DOHH2 (cell line): ENCODE results near the gene IRS2.

Experiments
- H3F3A ChIP-seq: fragments of 200-600 bp; sonication (generic), shearing (Covaris generic); 2 replicates; pipeline ENCODE4 v1.6.0; 2016; ENCODE audit warnings: antibody characterized with exemption, mild to moderate bottlenecking; ENCODE audit not compliant: control insufficient read depth, insufficient read depth
- H3K27ac ChIP-seq: fragments of 200-600 bp; sonication (generic); 2 replicates; pipeline ENCODE4 v1.5.1; 2014; ENCODE audit warnings: low read depth, mild to moderate bottlenecking, low read length, moderate library complexity
- H3K27me3 ChIP-seq: fragments of 200-600 bp; sonication (generic); 2 replicates; pipeline ENCODE4 v1.6.1; 2014; ENCODE audit warnings: mild to moderate bottlenecking, low read length, mixed read lengths; ENCODE audit not compliant: control insufficient read depth
- H3K36me3 ChIP-seq: fragments of 200-600 bp; sonication (generic); 2 replicates; pipeline ENCODE4 v1.6.1; 2014; ENCODE audit warnings: mild to moderate bottlenecking, low read length, moderate library complexity, mixed read lengths; ENCODE audit not compliant: control insufficient read depth
- H3K4me1 ChIP-seq: fragments of 200-600 bp; sonication (generic); 2 replicates; pipeline ENCODE4 v1.6.1; 2014; ENCODE audit warnings: mild to moderate bottlenecking, low read length, mixed read lengths; ENCODE audit not compliant: control insufficient read depth
- H3K4me2 ChIP-seq: fragments of 200-600 bp; sonication (generic); 2 replicates; pipeline ENCODE4 v1.6.0; 2014; ENCODE audit warnings: mild to moderate bottlenecking, low read length, moderate library complexity
- H3K4me3 ChIP-seq: fragments of 200-600 bp; sonication (generic); 2 replicates; pipeline ENCODE4 v1.5.1; 2014; ENCODE audit warnings: mild to moderate bottlenecking, low read length, mixed read lengths
- H3K79me2 ChIP-seq: fragments of 200-600 bp; sonication (generic); 2 replicates; pipeline ENCODE4 v1.6.1; 2014; ENCODE audit warnings: mild to moderate bottlenecking, low read length, mixed read lengths; ENCODE audit not compliant: control insufficient read depth
- H3K9me2 ChIP-seq: fragments of 200-600 bp; sonication (generic); replicated peaks from 2 replicates; pipeline ENCODE4 v1.6.1; 2014; ENCODE audit warnings: mild to moderate bottlenecking, low read length, mixed read lengths; ENCODE audit not compliant: control insufficient read depth
- H3K9me3 ChIP-seq: fragments of 200-600 bp; sonication (generic); 2 replicates; pipeline ENCODE4 v1.6.1; 2014; ENCODE audit warnings: antibody characterized with exemption, low read length, mixed read lengths; ENCODE audit not compliant: control insufficient read depth, insufficient read depth
- H4K20me1 ChIP-seq: fragments of 200-600 bp; sonication (generic); 2 replicates; pipeline ENCODE4 v1.6.0; 2014; ENCODE audit warnings: low read depth, mild to moderate bottlenecking, antibody characterized with exemption, low read length, moderate library complexity; ENCODE audit not compliant: control insufficient read depth, insufficient read depth
- CTCF ChIP-seq: fragments of 200-600 bp; sonication (generic); IDR thresholded peaks from one replicate; pipeline ENCODE4 v1.5.1; 2014; ENCODE audit warnings: antibody characterized with exemption, mild to moderate bottlenecking, low read depth, low read length; ENCODE audit not compliant: poor library complexity, severe bottlenecking
- EZH2phosphoT487 ChIP-seq: fragments of 200-600 bp; sonication (generic); IDR thresholded peaks from 2 replicates; pipeline ENCODE4 v1.6.1; 2017; ENCODE audit warnings: borderline replicate concordance, mild to moderate bottlenecking, antibody characterized with exemption, low read length, moderate library complexity, mixed read lengths

Gene IRS2

DNA sequence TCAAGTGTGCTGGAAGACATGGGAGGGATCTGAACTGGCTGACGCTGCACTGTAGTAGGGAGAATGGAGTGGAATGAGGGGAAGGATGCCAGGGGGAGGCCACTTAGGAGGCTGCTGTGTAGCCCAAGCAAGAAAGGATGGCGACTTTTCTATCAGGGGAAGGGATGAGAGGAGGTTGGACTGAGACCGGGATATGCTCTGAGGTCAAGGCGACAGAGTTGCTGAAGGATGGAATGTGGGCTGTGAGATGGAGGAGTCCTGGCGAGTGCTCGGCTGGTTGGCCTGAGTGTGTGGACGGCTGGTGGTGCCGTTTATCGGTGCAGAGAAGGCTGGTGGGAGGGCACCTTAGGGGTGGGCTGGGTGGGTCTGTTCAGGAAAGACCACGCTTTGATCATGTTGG is 45.7 kb downstream of the IRS2 start:
- H3K27ac ChIP-seq = no peak overlapping the region
- H3K9me2 ChIP-seq = no peaks in the 10 kb centered on the region
- H3K27me3 ChIP-seq = no peaks in the 10 kb centered on the region
- no peaks in the 10 kb centered on the region for H3K4me1 ChIP-seq
- no peaks in the 10 kb centered on the region for H3F3A ChIP-seq
- H3K9me3 ChIP-seq = no peaks in the 10 kb centered on the region
- no peaks in the 10 kb centered on the region for H3K79me2 ChIP-seq
- H4K20me1 ChIP-seq = no peaks in the 10 kb centered on the region
- H3K4me3 ChIP-seq = no peak overlapping the region
- TF ChIP-seq EZH2phosphoT487 = no peak
- no peak for TF ChIP-seq CTCF
- H3K4me2 ChIP-seq = no peak overlapping the region
- no peaks in the 10 kb centered on the region for H3K36me3 ChIP-seq

DNA sequence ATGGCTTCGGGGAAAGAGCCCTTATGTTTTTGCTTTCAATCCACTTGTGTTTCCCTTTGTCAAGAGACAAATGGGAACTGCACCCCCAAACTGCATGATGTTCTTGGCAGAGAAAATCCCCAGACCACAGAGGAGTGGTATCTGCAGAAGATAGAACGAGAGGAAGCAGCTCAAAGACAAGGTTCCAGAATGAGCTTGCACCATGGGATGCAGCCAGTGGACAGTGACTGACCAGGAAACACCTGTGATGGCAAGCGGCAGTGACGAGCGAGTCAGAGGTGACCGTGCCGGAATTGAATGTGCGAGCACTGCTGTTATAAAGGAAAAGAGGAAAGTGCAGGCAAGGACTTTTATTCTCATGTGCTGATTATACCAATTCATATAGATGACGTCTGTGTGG is 46.3 kb downstream of the IRS2 start:
- Histone ChIP-seq H3K79me2 (no peaks in the 10 kb centered on the region), H3K36me3 (no peaks in the 10 kb centered on the region), H3K9me2 (no peaks in the 10 kb centered on the region), H3K27ac (no peak overlapping the region), H3K4me3 (no peak overlapping the region), H3K9me3 (no peaks in the 10 kb centered on the region), H3K27me3 (no peaks in the 10 kb centered on the region), H4K20me1 (no peaks in the 10 kb centered on the region), H3K4me2 (no peak overlapping the region), H3F3A (no peaks in the 10 kb centered on the region), H3K4me1 (no peaks in the 10 kb centered on the region)
- TF ChIP-seq EZH2phosphoT487 = no peak
- no peak for TF ChIP-seq CTCF

DNA sequence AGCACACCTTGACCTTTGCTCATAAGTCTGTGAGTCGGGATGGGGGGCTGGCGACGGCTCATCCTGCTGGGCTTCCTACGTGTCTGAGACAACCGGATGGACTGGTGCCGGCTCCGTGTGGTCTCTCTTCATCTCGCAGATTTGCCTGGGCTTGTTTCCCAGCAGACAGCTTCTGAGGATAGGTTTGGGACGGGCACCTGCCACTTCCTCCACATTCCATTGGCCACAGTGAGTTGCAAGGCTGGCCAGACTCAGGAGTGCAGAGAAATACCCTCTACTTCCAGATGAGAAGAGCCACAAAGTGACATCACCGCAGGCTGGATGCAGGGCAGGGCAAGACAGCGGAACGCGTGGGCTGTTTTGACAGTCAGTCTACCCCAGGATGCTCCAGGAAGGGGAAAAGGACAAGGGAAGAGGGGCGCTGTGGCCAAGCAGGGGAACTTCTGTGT is 48.1 kb downstream of the IRS2 start:
- Histone ChIP-seq H3F3A (no peaks in the 10 kb centered on the region), H3K4me1 (no peaks in the 10 kb centered on the region), H3K27ac (no peak overlapping the region), H3K9me2 (no peaks in the 10 kb centered on the region), H3K79me2 (no peaks in the 10 kb centered on the region), H3K4me3 (no peak overlapping the region), H3K4me2 (no peak overlapping the region), H3K36me3 (no peaks in the 10 kb centered on the region), H4K20me1 (no peaks in the 10 kb centered on the region), H3K27me3 (no peaks in the 10 kb centered on the region), H3K9me3 (peaks cover 7% of the 10 kb centered on the region; the same call in 1 of the 2 replicates)
- no peak for TF ChIP-seq EZH2phosphoT487
- TF ChIP-seq CTCF = no peak
